SK-MEL-5 (cell line): ENCODE results near the gene FGFR2. TPM values are rescaled to one million over a fixed set of nuclear protein-coding genes. Genes with fewer than 3 reads are reported as not detected.

Experiments used
- DNase-seq: peaks from one replicate; pipeline ENCODE4 v3.0.0-alpha.2; 2016; ENCODE audit warnings: low read depth, low spot score
- in situ Hi-C: cut with HindIII; loops from 2 replicates; pipeline ENCODE4 v1.10.0; 2016; ENCODE audit warnings: low sequenced_read_pairs, high pct_unique_total_duplicates, low pct_unique_long_range_greater_than_20kb
- total RNA-seq: library from RNA; depleted of rRNA; stranded (reverse); fragments of >200 nt; shearing (Covaris generic); gene quantifications from 2 replicates; pipeline ENCODE4 v1.2.3, GENCODE V29; 2014

The FGFR2 gene
- total RNA-seq, 1 experiment from 2014 or later, result 1.2 TPM

GRCh38 chr10:121595351-121595805 lies 2.9 kb downstream of the FGFR2 start:
- no peak for DNase-seq
- in situ Hi-C loops, result no loop called here

GRCh38 chr10:121594623-121595350 lies 3.5 kb downstream of the FGFR2 start:
- no peak for DNase-seq
- in situ Hi-C loops, result no loop called here

GRCh38 chr10:121594076-121594475 lies 4.2 kb downstream of the FGFR2 start:
- DNase-seq, result no peak
- in situ Hi-C loops, result no loop called here

- no peak for DNase-seq
- in situ Hi-C loops, result no loop called here
These were observed 4.8 kb downstream of the FGFR2 start for GRCh38 chr10:121593281-121594075.

GRCh38 chr10:121592155-121592890 lies 5.9 kb downstream of the FGFR2 start:
- peak; percentile 15 for DNase-seq
- in situ Hi-C loops, result no loop called here

- in situ Hi-C loops, result no loop called here
- no peak for DNase-seq
These were observed 7.1 kb downstream of the FGFR2 start for GRCh38 chr10:121591186-121591585.

- DNase-seq, result no peak
- in situ Hi-C loops, result no loop called here
These were observed 7.5 kb downstream of the FGFR2 start for GRCh38 chr10:121590772-121591171.

GRCh38 chr10:121589553-121589952 lies 8.7 kb downstream of the FGFR2 start:
- in situ Hi-C loops, result no loop called here

GRCh38 chr10:121583857-121584256 lies 14.4 kb downstream of the FGFR2 start:
- in situ Hi-C loops, result no loop called here
- DNase-seq, result no peak

More at GRCh38 chr10:121589553-121589952, 8.7 kb downstream of the FGFR2 start:
- DNase-seq, result no peak

- in situ Hi-C loops, result no loop called here
- DNase-seq, result no peak
These were observed 15.0 kb downstream of the FGFR2 start for GRCh38 chr10:121583258-121583657.

GRCh38 chr10:121580276-121581116 lies 17.7 kb downstream of the FGFR2 start:
- in situ Hi-C loops, result no loop called here
- no peak for DNase-seq

- in situ Hi-C loops, result no loop called here
- no peak for DNase-seq
These were observed 18.6 kb downstream of the FGFR2 start for GRCh38 chr10:121579656-121580055.

- in situ Hi-C loops, result no loop called here
- DNase-seq, result no peak
These were observed 19.3 kb downstream of the FGFR2 start for GRCh38 chr10:121578965-121579364.

- in situ Hi-C loops, result no loop called here
- DNase-seq, result no peak
These were observed 19.9 kb downstream of the FGFR2 start for GRCh38 chr10:121578298-121578697.

- in situ Hi-C loops, result no loop called here
- no peak for DNase-seq
These were observed 20.7 kb downstream of the FGFR2 start for GRCh38 chr10:121577568-121577967.

GRCh38 chr10:121576139-121576538 lies 22.1 kb downstream of the FGFR2 start:
- DNase-seq, result no peak
- in situ Hi-C loops, result no loop called here

- DNase-seq, result no peak
- in situ Hi-C loops, result no loop called here
These were observed 23.6 kb downstream of the FGFR2 start for GRCh38 chr10:121574519-121575166.
